HG03025 (cell line): Measurements from ENCODE around the gene GOLIM4.
"Not testable (repeated sequence)": the region's sequence is repeated elsewhere in the genome, so short reads cannot be mapped to it uniquely, and the experiment has no call there.

Experiments used
- ATAC-seq: cut with Tn5 transposase; IDR thresholded peaks from one replicate; pipeline ENCODE4 v1.9.1; 2021; ENCODE audit warnings: mild to moderate bottlenecking, moderate library complexity; ENCODE audit not compliant: unreplicated experiment, low FRiP score

GOLIM4 gene, protein sequence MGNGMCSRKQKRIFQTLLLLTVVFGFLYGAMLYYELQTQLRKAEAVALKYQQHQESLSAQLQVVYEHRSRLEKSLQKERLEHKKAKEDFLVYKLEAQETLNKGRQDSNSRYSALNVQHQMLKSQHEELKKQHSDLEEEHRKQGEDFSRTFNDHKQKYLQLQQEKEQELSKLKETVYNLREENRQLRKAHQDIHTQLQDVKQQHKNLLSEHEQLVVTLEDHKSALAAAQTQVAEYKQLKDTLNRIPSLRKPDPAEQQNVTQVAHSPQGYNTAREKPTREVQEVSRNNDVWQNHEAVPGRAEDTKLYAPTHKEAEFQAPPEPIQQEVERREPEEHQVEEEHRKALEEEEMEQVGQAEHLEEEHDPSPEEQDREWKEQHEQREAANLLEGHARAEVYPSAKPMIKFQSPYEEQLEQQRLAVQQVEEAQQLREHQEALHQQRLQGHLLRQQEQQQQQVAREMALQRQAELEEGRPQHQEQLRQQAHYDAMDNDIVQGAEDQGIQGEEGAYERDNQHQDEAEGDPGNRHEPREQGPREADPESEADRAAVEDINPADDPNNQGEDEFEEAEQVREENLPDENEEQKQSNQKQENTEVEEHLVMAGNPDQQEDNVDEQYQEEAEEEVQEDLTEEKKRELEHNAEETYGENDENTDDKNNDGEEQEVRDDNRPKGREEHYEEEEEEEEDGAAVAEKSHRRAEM

DNA sequence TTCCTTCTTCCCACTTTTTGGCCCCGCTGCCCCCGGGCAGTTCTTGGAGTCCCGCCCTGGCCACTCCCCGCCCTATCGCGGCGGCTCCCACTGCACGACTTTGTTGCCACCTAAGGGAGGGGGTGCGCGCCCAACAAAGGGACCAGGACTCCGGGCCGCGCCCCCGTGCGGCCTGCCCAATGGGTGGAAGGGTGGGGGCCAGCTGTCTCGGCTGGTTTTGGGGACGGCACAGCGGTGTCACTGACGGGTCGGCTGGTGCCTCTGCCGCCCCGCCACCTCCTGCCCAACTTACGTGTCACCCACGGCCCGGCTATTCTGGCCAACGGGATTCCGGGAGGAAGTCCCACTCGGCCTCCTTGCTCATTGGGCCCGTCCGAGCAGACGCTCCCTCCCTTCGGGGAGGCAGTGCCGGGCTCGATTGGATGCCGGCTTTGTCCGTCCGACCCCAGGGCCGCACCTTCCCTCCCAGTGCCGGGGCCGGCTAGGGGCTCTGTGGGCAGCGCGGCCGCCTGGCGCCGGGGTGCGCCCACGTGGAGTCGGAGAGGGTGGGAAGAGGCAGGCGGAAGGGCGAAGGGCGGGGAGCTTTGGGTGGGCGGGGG is at the start of gene GOLIM4:
Gene GOLIM4 (minus strand): TSS at position 314 of the 599 bp plus-strand sequence. CDS start 639 bp downstream, outside the sequence.
- peak; percentile 87 for ATAC-seq

DNA sequence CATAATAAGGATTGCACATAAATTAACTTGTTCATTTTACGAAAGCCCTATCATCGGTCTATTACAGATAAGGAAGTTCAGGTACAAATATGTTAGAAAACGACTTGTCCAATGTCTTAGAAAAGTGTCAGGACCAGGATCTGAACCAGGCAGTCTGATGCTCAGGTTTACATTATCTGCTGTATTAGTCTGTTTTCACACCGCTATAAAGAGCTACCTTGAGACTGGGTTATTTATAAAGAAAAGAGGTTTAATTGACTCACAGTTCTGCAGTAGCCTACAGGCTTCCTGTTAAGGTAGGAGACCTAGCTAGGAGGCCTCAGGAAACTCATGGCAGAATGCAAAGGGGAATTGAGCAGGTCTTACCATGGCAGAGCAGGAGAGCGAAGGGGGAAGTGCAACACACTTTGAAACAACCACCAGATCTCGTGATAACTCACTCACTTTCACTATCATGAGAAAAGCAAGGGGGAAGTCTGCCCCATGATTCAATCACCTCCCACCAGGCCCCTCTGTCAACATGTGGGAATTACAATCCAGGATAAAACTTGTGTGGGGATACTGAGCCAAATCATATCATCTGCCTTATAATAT is 45.8 kb upstream of the GOLIM4 start:
- ATAC-seq: peak; percentile 61

- ATAC-seq: no peak
These were observed 44.2 kb upstream of the GOLIM4 start for GRCh38 chr3:168139947-168140346.

DNA sequence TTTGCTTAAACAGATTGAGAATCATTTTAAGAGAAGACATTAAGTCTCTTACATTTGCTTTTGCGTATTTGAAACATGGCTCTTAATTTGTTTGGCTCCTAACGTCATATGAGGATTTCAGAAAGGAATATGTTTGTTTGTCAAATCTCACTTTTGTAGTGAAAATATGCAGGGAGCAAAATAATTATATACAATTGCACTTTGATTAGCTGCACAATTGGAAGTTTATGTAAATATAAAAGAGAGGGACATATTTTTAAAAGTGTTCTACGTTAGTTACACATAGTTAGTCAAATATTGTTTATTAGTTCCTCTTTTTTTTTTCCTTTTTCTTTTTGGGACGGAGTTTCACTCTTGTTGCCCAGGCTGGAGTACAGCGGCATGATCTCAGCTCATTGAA is 42.7 kb upstream of the GOLIM4 start:
- no peak for ATAC-seq

- no peak for ATAC-seq
These were observed 39.2 kb upstream of the GOLIM4 start for GRCh38 chr3:168134931-168135330.

DNA sequence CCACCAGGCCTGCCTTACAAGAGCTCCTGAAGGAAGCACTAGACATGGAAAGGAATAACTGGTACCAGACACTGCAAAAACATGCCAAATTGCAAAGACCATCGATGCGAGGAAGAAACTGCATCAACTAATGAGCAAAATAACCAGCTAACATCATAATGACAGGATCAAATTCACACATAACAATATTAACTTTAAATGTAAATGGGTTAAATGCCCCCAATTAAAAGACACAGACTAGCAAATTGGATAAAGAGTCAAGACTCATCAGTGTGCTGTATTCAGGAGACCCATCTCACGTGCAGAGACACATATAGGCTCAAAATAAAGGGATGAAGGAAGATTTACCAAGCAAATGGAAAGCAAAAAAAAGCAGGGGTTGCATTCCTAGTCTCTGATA is 34.5 kb upstream of the GOLIM4 start:
- not testable (repeated sequence) for ATAC-seq

GRCh38 chr3:168128463-168128862 is 32.7 kb upstream of the GOLIM4 start:
- ATAC-seq: not testable (repeated sequence)

DNA sequence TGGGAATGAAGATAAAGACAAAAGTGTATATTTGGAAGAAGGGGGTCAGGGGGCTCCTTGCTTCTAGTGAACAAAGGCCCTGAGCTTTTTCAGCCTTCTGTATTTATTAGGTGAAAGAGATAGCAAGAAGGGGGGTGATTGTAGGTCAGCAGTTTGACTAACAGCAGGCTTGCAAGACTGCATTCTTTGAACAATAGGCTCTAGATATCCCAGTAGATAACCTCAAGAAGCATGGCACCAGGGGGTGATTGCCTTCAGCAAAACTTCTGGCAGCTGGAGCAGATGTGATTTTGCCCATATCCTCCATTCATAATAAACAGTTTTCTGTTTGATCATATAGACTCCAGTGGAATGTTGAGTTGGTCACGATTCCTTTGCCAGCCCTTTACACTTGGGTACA is 31.7 kb upstream of the GOLIM4 start:
- no peak for ATAC-seq

DNA sequence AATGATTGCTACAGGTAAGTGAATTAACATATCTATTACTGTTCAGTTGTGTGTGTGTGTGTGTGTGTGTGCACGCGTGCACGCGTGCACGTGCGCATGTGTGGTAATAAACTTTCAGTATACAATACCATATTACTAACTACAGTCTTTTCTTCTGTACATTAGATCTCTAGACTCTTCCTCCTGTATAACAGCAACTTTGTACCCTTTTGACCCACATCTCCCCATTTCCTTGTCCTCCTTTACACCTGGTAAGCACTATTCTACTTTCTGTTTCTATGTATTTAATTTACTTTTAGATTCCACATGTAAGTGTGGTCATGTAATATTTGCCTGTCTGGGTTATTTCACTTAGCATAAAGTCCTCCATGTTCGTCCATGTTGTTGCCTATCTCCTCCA is 29.1 kb upstream of the GOLIM4 start:
- no peak for ATAC-seq

DNA sequence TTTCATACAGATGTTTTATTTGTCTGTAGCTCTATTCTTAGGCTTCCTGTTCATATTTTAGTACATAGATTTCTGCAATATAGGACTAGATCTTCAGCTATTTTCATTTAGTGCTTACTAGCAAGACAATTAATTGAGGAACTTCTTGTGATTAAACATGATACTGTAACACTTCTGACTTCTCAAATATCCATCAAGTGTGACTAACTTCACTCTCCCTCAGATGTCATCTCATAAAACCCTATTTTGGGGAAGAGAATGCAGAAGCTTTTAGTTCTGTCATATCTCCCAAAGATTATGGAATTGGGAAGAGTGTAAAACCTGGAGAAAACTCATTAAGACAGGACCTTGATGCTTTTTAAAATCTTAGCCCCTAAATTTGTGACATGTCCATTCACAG is 28.6 kb upstream of the GOLIM4 start:
- no peak for ATAC-seq

GRCh38 chr3:168123201-168124176 is 27.8 kb upstream of the GOLIM4 start:
- ATAC-seq: no peak

GRCh38 chr3:168121184-168122017 is 25.7 kb upstream of the GOLIM4 start:
- ATAC-seq: no peak

GRCh38 chr3:168117853-168118313 is 22.2 kb upstream of the GOLIM4 start:
- ATAC-seq: no peak

GRCh38 chr3:168117059-168117458 is 21.3 kb upstream of the GOLIM4 start:
- no peak for ATAC-seq

DNA sequence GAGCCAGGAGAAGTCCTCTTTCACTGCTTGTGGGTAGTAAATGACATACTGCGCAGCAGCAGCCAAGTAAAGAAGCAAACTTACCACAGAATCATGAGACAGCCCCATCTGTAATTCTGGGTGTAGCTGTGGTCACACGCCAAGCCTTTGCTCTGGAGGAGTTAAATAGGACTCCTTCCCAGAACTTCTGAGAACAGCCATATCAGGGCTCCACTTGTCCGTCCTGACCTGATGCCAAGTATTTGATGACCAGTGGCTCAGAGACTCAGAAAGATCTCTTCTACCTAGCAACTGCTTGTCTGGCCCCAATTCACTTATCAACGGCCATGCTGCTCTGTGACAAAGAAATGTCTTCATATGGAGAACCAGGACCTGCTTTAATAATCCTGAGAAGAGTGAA is 20.6 kb upstream of the GOLIM4 start:
- no peak for ATAC-seq

GRCh38 chr3:168113848-168114247 is 18.1 kb upstream of the GOLIM4 start:
- ATAC-seq: no peak

DNA sequence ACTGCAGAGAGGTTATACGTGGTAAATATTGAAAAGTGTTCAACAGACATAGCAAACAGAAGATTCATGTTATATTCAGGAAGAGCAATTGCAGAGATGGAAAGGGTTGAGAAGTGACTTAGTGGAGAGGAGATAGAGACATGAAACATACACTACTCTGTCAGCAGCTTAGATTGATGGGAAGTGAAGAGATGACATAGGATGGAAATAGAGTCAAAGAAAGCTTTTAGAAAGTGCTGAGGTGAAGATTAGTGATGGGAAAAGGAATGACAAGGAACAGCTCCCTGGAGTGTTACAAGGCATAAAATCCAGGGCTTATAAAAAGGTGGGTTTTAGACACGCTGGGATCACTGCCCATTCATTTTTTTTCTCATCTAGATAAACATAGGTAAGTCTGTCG is 17.2 kb upstream of the GOLIM4 start:
- ATAC-seq: no peak

DNA sequence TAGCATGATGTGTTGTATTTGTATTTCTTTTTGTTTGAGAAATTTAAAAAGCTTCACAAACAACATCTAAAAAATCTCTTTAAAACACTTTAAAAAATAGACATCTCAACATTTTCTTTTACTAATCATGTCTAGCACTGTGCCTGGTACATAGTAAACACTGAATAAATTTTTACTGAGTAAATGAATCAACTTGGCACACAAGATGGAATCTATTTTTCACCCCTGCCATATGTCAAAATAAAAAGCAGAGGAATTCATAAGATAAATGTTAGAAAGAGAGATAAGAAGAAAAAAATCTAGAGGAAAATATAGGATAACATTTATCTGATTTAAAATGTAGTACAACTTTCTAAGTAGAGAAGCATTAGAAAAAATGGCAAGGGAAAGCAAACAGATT is 8.6 kb upstream of the GOLIM4 start:
- no peak for ATAC-seq
